Tibial nerve (tissue), 4 donors: ENCODE data around the gene RGS7BP.

Experiments
- CTCF ChIP-seq, 5 experiments: fragments of 200-600 bp in 3 of 5; fragments of 450-650 bp in 2 of 5; sonication (generic) in 3 of 5; IDR thresholded peaks; one replicate each; pipeline ENCODE4 v1.5.1; 2016 to 2019; ENCODE audit warnings: antibody characterized with exemption in 5 of 5, mild to moderate bottlenecking in 3 of 5, moderate library complexity in 2 of 5
- EP300 ChIP-seq, 2 donors: sonication (generic); formaldehyde crosslinking; IDR thresholded peaks; one replicate each; pipeline ENCODE4 v1.6.1; 2017; ENCODE audit warnings: antibody characterized with exemption in 2 of 2, mild to moderate bottlenecking in 1 of 2
- POLR2A ChIP-seq, 2 donors: fragments of 450-650 bp; IDR thresholded peaks; one replicate each; pipeline ENCODE4 v1.6.1; 2017; ENCODE audit warnings: antibody characterized with exemption in 2 of 2, mild to moderate bottlenecking in 2 of 2, moderate library complexity in 2 of 2

GRCh38 chr5:64587370-64587769, 81.6 kb downstream of the RGS7BP start:
- TF ChIP-seq CTCF (IDR thresholded peaks at IDR 0.05) (no peak), POLR2A (IDR thresholded peaks at IDR 0.05) (no peak), EP300 (IDR thresholded peaks at IDR 0.05) (no peak)
